H9 (cell line): ENCODE results near the gene CCNB2. TPM values are rescaled to one million over a fixed set of nuclear protein-coding genes. Genes with fewer than 3 reads are reported as not detected.
A peak's percentile ranks its signal among the peaks of the same experiment; 100 is the strongest.

Experiments used
- DNase-seq: peaks from one replicate; pipeline ENCODE4 v3.0.0-alpha.2; 2017
- H2AFZ ChIP-seq: one replicate; pipeline ENCODE4 v1.6.1; 2013; ENCODE audit warnings: mild to moderate bottlenecking, low read length, control low read depth, moderate library complexity
- H2AK5ac ChIP-seq: 2 replicates; pipeline ENCODE4 v1.6.1; 2013; ENCODE audit warnings: low read length, control low read depth, mixed read lengths; ENCODE audit not compliant: insufficient read length
- H2BK120ac ChIP-seq: one replicate; pipeline ENCODE4 v1.6.1; 2013; ENCODE audit warnings: low read depth, mild to moderate bottlenecking, low read length, control low read depth, inconsistent platforms; ENCODE audit not compliant: poor library complexity, severe bottlenecking
- H2BK12ac ChIP-seq: 2 replicates; pipeline ENCODE4 v1.6.1; 2013; ENCODE audit warnings: low read length, control low read depth, mixed read lengths, low read depth; ENCODE audit not compliant: insufficient read length
- H2BK15ac ChIP-seq: 2 replicates; pipeline ENCODE4 v1.6.1; 2013; ENCODE audit warnings: low read depth, low read length, control low read depth
- H2BK20ac ChIP-seq: one replicate; pipeline ENCODE4 v1.6.1; 2013; ENCODE audit warnings: low read depth, mild to moderate bottlenecking, low read length, control low read depth, inconsistent platforms; ENCODE audit not compliant: poor library complexity, severe bottlenecking
- H2BK5ac ChIP-seq: 2 replicates; pipeline ENCODE4 v1.6.1; 2013; ENCODE audit warnings: low read length, control low read depth, mixed read lengths; ENCODE audit not compliant: insufficient read length
- H3K14ac ChIP-seq: 2 replicates; pipeline ENCODE4 v1.6.1; 2013; ENCODE audit warnings: low read length, control low read depth; ENCODE audit not compliant: insufficient read depth
- H3K18ac ChIP-seq: 2 replicates; pipeline ENCODE4 v1.6.1; 2013; ENCODE audit warnings: low read depth, mild to moderate bottlenecking, mixed read lengths, low read length, control low read depth; ENCODE audit not compliant: insufficient read length
- H3K23ac ChIP-seq: 2 replicates; pipeline ENCODE4 v1.6.1; 2013; ENCODE audit warnings: low read length, control low read depth, mixed read lengths, low read depth; ENCODE audit not compliant: insufficient read length
- H3K23me2 ChIP-seq: 2 replicates; pipeline ENCODE4 v1.6.1; 2013; ENCODE audit warnings: low read depth, mild to moderate bottlenecking, mixed read lengths, low read length, control low read depth; ENCODE audit not compliant: insufficient read length, poor library complexity, severe bottlenecking
- H3K27ac ChIP-seq: 2 replicates; pipeline ENCODE4 v1.5.1; 2013; ENCODE audit warnings: low read length, control low read depth, mixed read lengths, low read depth; ENCODE audit not compliant: insufficient read length
- H3K27me3 ChIP-seq: 2 replicates; pipeline ENCODE4 v1.6.1; 2013; ENCODE audit warnings: low read length, control low read depth, inconsistent platforms; ENCODE audit not compliant: insufficient read depth
- H3K4ac ChIP-seq: 2 replicates; pipeline ENCODE4 v1.6.1; 2013; ENCODE audit warnings: low read depth, mild to moderate bottlenecking, control low read depth, inconsistent platforms, low read length, moderate library complexity
- H3K4me1 ChIP-seq: 2 replicates; pipeline ENCODE4 v1.6.1; 2013; ENCODE audit warnings: low read length, control low read depth, inconsistent platforms; ENCODE audit not compliant: insufficient read depth
- H3K4me2 ChIP-seq: 2 replicates; pipeline ENCODE4 v1.6.1; 2013; ENCODE audit warnings: low read length, control low read depth, mixed read lengths; ENCODE audit not compliant: insufficient read length, insufficient read depth
- H3K56ac ChIP-seq: 2 replicates; pipeline ENCODE4 v1.6.1; 2013; ENCODE audit warnings: low read depth, mild to moderate bottlenecking, mixed read lengths, low read length, control low read depth; ENCODE audit not compliant: insufficient read length
- H3K79me1 ChIP-seq: 2 replicates; pipeline ENCODE4 v1.6.1; 2013; ENCODE audit warnings: low read depth, mild to moderate bottlenecking, moderate library complexity, low read length, control low read depth, inconsistent platforms; ENCODE audit not compliant: insufficient read depth, poor library complexity, severe bottlenecking
- H3K79me2 ChIP-seq: 2 replicates; pipeline ENCODE4 v1.6.1; 2013; ENCODE audit warnings: low read length, control low read depth, inconsistent platforms; ENCODE audit not compliant: insufficient read depth
- H3K9ac ChIP-seq: 2 replicates; pipeline ENCODE4 v1.6.1; 2013; ENCODE audit warnings: low read length, control low read depth, mixed read lengths; ENCODE audit not compliant: insufficient read length; ENCODE audit errors: extremely low read depth
- H3K9me3 ChIP-seq: one replicate; pipeline ENCODE4 v1.6.1; 2013; ENCODE audit warnings: low read depth, low read length, inconsistent platforms; ENCODE audit not compliant: control insufficient read depth
- H3T11ph ChIP-seq: one replicate; pipeline ENCODE4 v1.6.1; 2013; ENCODE audit warnings: mild to moderate bottlenecking, low read length, control low read depth, inconsistent platforms
- H4K20me1 ChIP-seq: one replicate; pipeline ENCODE4 v1.6.1; 2013; ENCODE audit not compliant: control insufficient read depth, insufficient read length, insufficient read depth
- H4K5ac ChIP-seq: 2 replicates; pipeline ENCODE4 v1.6.1; 2013; ENCODE audit warnings: low read depth, mild to moderate bottlenecking, mixed read lengths, low read length, control low read depth; ENCODE audit not compliant: insufficient read length
- H4K8ac ChIP-seq: replicated peaks from 2 replicates; pipeline ENCODE4 v1.6.1; 2013; ENCODE audit warnings: low read length, control low read depth, mixed read lengths, low read depth; ENCODE audit not compliant: insufficient read length
- H4K91ac ChIP-seq: 2 replicates; pipeline ENCODE4 v1.6.1; 2013; ENCODE audit warnings: low read depth, mild to moderate bottlenecking, moderate library complexity, mixed read lengths, low read length, control low read depth; ENCODE audit not compliant: insufficient read length
- H3K27ac Mint-ChIP-seq, 3 experiments: 2 replicates in 2 of 3; 3 replicates in 1 of 3; pipeline ENCODE4 v1.8.0; 2020 to 2021; ENCODE audit warnings: mixed read lengths in 3 of 3, mild to moderate bottlenecking in 1 of 3, moderate library complexity in 1 of 3
- H3K27me3 Mint-ChIP-seq: 2 replicates; pipeline ENCODE4 v1.8.0; 2021; ENCODE audit warnings: low read depth, mild to moderate bottlenecking, moderate library complexity, mixed read lengths
- H3K36me3 Mint-ChIP-seq, 3 experiments: 2 replicates in 2 of 3; 3 replicates in 1 of 3; pipeline ENCODE4 v1.8.0; 2020 to 2021; ENCODE audit warnings: low read depth in 3 of 3, mixed read lengths in 3 of 3; ENCODE audit not compliant: insufficient read depth in 1 of 3
- H3K4me1 Mint-ChIP-seq, 2 experiments: 2 replicates each; pipeline ENCODE4 v1.8.0; 2020; ENCODE audit warnings: mixed read lengths in 2 of 2
- H3K4me3 Mint-ChIP-seq, 2 experiments: 2 replicates in 1 of 2; 3 replicates in 1 of 2; pipeline ENCODE4 v1.8.0; 2020 to 2021; ENCODE audit warnings: mild to moderate bottlenecking in 2 of 2, mixed read lengths in 2 of 2, moderate library complexity in 1 of 2
- H3K9me3 Mint-ChIP-seq, 2 experiments: 2 replicates in 1 of 2; 3 replicates in 1 of 2; pipeline ENCODE4 v1.8.0; 2020; ENCODE audit warnings: mild to moderate bottlenecking in 2 of 2, mixed read lengths in 2 of 2, moderate library complexity in 1 of 2
- CTCF ChIP-seq: fragments of 200-600 bp; sonication (generic); conservative IDR thresholded peaks from 3 replicates; pipeline ENCODE4 v1.8.0; 2021; ENCODE audit warnings: antibody characterized with exemption, mild to moderate bottlenecking
- WGBS: extraction: QIAGEN DNeasy Blood & Tissue Kit; methylation state at CpG from one replicate; pipeline ENCODE4 v1.1.7; 2013; ENCODE audit warnings: missing lambda C conversion rate, low lambda C conversion rate, mixed read lengths; ENCODE audit not compliant: insufficient read length; ENCODE audit errors: extremely low coverage; 5-methylcytosine and 5-hydroxymethylcytosine counted together
- total RNA-seq: library from RNA; stranded (reverse); gene quantifications from 2 replicates; pipeline ENCODE4 v1.2.1, GENCODE V29; 2021

Gene CCNB2
- total RNA-seq, 1 experiment from 2014 or later: 122 TPM

GRCh38 chr15:59169251-59169708 lies 64.3 kb downstream of the CCNB2 start:
- H2BK5ac ChIP-seq: no peak overlapping the region
- H3T11ph ChIP-seq: no peak overlapping the region
- no peak overlapping the region for H2BK12ac ChIP-seq
- H4K8ac ChIP-seq: no peak overlapping the region
- H4K5ac ChIP-seq: no peak overlapping the region
- no peak overlapping the region for H2AFZ ChIP-seq
- H3K27ac ChIP-seq: no peak overlapping the region
- H3K27ac Mint-ChIP-seq: peak overlapping the region in 1 of 3 experiments; percentile 9; a peak in 1 of 7 replicates
- no peak overlapping the region for H2AK5ac ChIP-seq
- no peaks in the 10 kb centered on the region for H3K23me2 ChIP-seq
- no peak for DNase-seq
- H2BK20ac ChIP-seq: no peak overlapping the region
- no peaks in the 10 kb centered on the region for H3K79me1 ChIP-seq
- H3K79me2 ChIP-seq: no peaks in the 10 kb centered on the region
- no peak overlapping the region for H2BK120ac ChIP-seq
- no peaks in the 10 kb centered on the region for H3K27me3 ChIP-seq
- no peak overlapping the region for H3K9ac ChIP-seq
- no peak overlapping the region for H3K4ac ChIP-seq
- no peak overlapping the region for H4K91ac ChIP-seq
- TF ChIP-seq CTCF: no peak
- H3K36me3 Mint-ChIP-seq: peaks cover 10 to 80% (median 42%) of the 10 kb centered on the region in 3 experiments
- no peaks in the 10 kb centered on the region for H4K20me1 ChIP-seq
- no peaks in the 10 kb centered on the region for H3K27me3 Mint-ChIP-seq
- WGBS: no CpG with 5 or more reads among the region's 3 CpGs
- H3K23ac ChIP-seq: no peak overlapping the region
- no peak overlapping the region for H3K56ac ChIP-seq
- H3K9me3 Mint-ChIP-seq: no peaks in the 10 kb centered on the region
- H3K4me3 Mint-ChIP-seq: no peak overlapping the region
- H3K18ac ChIP-seq: no peak overlapping the region
- H3K4me1 Mint-ChIP-seq: peaks cover 5 to 17% of the 10 kb centered on the region in 2 experiments; a peak in 2 of 4 replicates
- H2BK15ac ChIP-seq: no peak overlapping the region
- H3K9me3 ChIP-seq: no peaks in the 10 kb centered on the region
- H3K4me2 ChIP-seq: no peak overlapping the region
- no peak overlapping the region for H3K14ac ChIP-seq
- no peaks in the 10 kb centered on the region for H3K4me1 ChIP-seq
